GM12875 (cell line): ENCODE results near the gene CNTN4.

Experiments
- H3K4me3 ChIP-seq: one replicate; pipeline ENCODE4 v1.5.1; 2011; ENCODE audit warnings: low read depth, low read length, control low read depth
- TF ChIP-seq, protein P1 (sequence below): IDR thresholded peaks from 2 replicates; pipeline ENCODE4 v1.5.1; 2011; ENCODE audit warnings: low read depth, mild to moderate bottlenecking, control low read depth, inconsistent platforms, low read length, moderate library complexity, borderline replicate concordance; ENCODE audit not compliant: insufficient read depth

The CNTN4 gene

DNA sequence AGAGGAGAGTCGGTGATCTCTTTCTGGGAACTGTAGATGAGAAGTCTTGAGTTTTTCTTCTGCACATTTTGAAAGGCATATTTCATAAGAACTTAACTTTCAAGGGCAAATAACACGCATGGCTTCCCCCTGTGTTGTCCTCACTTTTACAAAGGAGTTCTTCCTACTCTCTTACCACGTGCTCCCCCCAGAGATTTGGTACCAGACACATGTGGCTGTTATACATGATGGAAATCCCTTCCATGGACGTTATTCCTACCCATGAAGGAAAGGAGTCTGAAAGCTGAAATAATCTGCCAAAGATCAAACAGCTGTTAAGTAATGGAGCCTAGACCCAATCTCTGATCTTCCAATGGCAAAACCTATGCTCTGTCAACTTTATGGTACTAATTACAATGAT is 1007.1 kb downstream of the CNTN4 start:
- TF ChIP-seq, protein P1, sequence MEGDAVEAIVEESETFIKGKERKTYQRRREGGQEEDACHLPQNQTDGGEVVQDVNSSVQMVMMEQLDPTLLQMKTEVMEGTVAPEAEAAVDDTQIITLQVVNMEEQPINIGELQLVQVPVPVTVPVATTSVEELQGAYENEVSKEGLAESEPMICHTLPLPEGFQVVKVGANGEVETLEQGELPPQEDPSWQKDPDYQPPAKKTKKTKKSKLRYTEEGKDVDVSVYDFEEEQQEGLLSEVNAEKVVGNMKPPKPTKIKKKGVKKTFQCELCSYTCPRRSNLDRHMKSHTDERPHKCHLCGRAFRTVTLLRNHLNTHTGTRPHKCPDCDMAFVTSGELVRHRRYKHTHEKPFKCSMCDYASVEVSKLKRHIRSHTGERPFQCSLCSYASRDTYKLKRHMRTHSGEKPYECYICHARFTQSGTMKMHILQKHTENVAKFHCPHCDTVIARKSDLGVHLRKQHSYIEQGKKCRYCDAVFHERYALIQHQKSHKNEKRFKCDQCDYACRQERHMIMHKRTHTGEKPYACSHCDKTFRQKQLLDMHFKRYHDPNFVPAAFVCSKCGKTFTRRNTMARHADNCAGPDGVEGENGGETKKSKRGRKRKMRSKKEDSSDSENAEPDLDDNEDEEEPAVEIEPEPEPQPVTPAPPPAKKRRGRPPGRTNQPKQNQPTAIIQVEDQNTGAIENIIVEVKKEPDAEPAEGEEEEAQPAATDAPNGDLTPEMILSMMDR = no peak

DNA sequence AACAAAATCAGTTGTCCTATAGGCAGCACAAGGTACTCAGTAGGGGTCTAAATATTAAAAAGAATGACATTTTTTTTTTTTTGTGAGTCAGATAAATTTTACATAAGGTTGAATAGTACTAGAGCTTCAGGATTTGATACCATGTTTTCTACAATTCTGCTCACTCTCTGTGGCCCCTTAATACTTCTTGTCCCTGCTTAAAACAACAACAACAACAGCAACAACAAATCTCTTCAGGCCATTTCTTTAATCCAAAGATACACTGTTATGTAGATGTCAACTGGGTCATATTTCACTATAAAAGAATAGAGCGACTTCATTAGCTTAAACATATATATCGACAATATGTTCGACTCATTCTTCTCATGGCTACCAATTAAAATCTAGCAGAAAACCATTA is 1008.5 kb downstream of the CNTN4 start:
- TF ChIP-seq, protein P1 = no peak
- H3K4me3 ChIP-seq = no peak overlapping the region

More for the DNA sequence above, 1007.1 kb downstream of the CNTN4 start:
- H3K4me3 ChIP-seq = no peak overlapping the region
